Esophagus muscularis mucosa (tissue), 4 donors: Measurements from ENCODE around the gene TNNT2. TPM values are rescaled to one million over a fixed set of nuclear protein-coding genes. Genes with fewer than 3 reads are reported as not detected.

Experiments used
- DNase-seq: peaks from one replicate; pipeline ENCODE4 v3.0.0-alpha.2; 2017; ENCODE audit errors: extremely low spot score
- H3K27ac ChIP-seq, 4 donors: fragments of 200-600 bp; sonication (generic); replicated peaks in 1 of 4; 1 replicate in 3 of 4; 2 replicates in 1 of 4; pipeline ENCODE4 v1.5.1; 2016 to 2019; ENCODE audit warnings: mild to moderate bottlenecking in 1 of 4
- H3K27me3 ChIP-seq, 4 donors: fragments of 200-600 bp; sonication (generic); one replicate each; pipeline versions ENCODE4 v1.5.1 to v1.6.0; 2016 to 2019
- H3K36me3 ChIP-seq, 4 donors: fragments of 200-600 bp; sonication (generic); one replicate each; pipeline ENCODE4 v1.5.1; 2016 to 2019
- H3K4me1 ChIP-seq, 4 donors: fragments of 200-600 bp; sonication (generic); one replicate each; pipeline ENCODE4 v1.5.1; 2016 to 2019
- H3K4me3 ChIP-seq, 4 donors: fragments of 200-600 bp; sonication (generic); 1 replicate in 2 of 4; 2 replicates in 2 of 4; pipeline ENCODE4 v1.5.1; 2016 to 2019; ENCODE audit warnings: mild to moderate bottlenecking in 4 of 4, moderate library complexity in 1 of 4
- H3K9me3 ChIP-seq, 4 donors: fragments of 200-600 bp; sonication (generic); 1 replicate in 3 of 4; 2 replicates in 1 of 4; pipeline ENCODE4 v1.5.1; 2016 to 2019
- EP300 ChIP-seq: sonication (generic); formaldehyde crosslinking; IDR thresholded peaks from one replicate; pipeline ENCODE4 v1.6.1; 2017; ENCODE audit warnings: antibody characterized with exemption
- POLR2A ChIP-seq: fragments of 450-650 bp; IDR thresholded peaks from one replicate; pipeline ENCODE4 v1.6.1; 2017; ENCODE audit warnings: antibody characterized with exemption, moderate library complexity, mild to moderate bottlenecking, low read depth
- POLR2AphosphoS5 ChIP-seq, 2 donors: sonication (generic); formaldehyde crosslinking; IDR thresholded peaks; one replicate each; pipeline ENCODE4 v1.6.1; 2017; ENCODE audit warnings: antibody characterized with exemption in 2 of 2
- WGBS: methylation state at CpG from one replicate; pipeline ENCODE4 v1.1.5; 2018; 5-methylcytosine and 5-hydroxymethylcytosine counted together
- intact Hi-C: fragments of 100-400 bp; cut with DNase I; formaldehyde crosslinking; loops from one replicate; pipeline ENCODE4 v1.15.1; 2023
- total RNA-seq, 4 donors: library from RNA; depleted of rRNA; stranded (reverse); fragments of >200 nt; gene quantifications; one replicate each; pipeline versions ENCODE4 v1.1.0 to v1.2.1, GENCODE V29; 2016
- TF ChIP-seq, protein P1 (sequence below), 3 experiments: fragments of 200-600 bp in 2 of 3; fragments of 450-650 bp in 1 of 3; sonication (generic) in 2 of 3; IDR thresholded peaks; one replicate each; pipeline ENCODE4 v1.5.1; 2017 to 2019; ENCODE audit warnings: antibody characterized with exemption in 3 of 3, mild to moderate bottlenecking in 2 of 3, moderate library complexity in 1 of 3

The TNNT2 gene
- total RNA-seq, 4 donors from 2014 or later = 0.83 to 2.0 TPM; not detected in 2

- intact Hi-C loops = loop anchor here (5.0 kb wide), 1 partner anchor 153 kb away; no protein-coding TSS in a partner anchor
- Histone ChIP-seq H3K27me3 (peaks cover 0 to 20% (median 5%) of the 10 kb centered on the region in 4 donors), H3K4me1 (no peaks in the 10 kb centered on the region), H3K27ac (no peak overlapping the region), H3K36me3 (no peaks in the 10 kb centered on the region), H3K4me3 (no peak overlapping the region), H3K9me3 (no peaks in the 10 kb centered on the region)
- no peak for TF ChIP-seq POLR2A
- TF ChIP-seq, protein P1, sequence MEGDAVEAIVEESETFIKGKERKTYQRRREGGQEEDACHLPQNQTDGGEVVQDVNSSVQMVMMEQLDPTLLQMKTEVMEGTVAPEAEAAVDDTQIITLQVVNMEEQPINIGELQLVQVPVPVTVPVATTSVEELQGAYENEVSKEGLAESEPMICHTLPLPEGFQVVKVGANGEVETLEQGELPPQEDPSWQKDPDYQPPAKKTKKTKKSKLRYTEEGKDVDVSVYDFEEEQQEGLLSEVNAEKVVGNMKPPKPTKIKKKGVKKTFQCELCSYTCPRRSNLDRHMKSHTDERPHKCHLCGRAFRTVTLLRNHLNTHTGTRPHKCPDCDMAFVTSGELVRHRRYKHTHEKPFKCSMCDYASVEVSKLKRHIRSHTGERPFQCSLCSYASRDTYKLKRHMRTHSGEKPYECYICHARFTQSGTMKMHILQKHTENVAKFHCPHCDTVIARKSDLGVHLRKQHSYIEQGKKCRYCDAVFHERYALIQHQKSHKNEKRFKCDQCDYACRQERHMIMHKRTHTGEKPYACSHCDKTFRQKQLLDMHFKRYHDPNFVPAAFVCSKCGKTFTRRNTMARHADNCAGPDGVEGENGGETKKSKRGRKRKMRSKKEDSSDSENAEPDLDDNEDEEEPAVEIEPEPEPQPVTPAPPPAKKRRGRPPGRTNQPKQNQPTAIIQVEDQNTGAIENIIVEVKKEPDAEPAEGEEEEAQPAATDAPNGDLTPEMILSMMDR (IDR thresholded peaks at IDR 0.05) = no peak
- DNase-seq = no peak
- WGBS = 92% methylated on average over 7 of the region's 11 CpGs
Observed at GRCh38 chr1:201404722-201405483, 27.4 kb upstream of the TNNT2 start.

DNA sequence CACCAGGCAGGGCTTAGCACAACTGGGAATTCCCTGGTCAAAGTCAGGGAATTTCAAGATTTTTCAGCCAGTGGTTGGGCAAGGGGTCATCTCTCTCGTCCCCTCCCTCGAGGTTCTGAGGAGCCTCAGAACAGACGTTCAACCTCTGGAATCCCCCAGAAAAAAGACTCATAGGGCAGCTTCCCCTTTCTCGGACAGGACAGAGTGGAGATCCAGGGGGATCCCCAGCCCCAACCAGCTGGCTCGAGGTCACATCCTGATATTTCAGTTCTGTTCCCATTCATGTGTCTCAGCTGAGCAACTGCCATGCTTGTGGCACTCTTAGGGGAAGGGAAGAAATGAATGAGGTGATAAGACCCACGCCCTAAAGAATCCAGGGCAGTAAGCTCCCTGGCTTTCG, 26.6 kb upstream of the TNNT2 start:
- DNase-seq = no peak
- WGBS = 75% methylated on average over 7 of the region's 7 CpGs
- TF ChIP-seq, protein P1 (IDR thresholded peaks at IDR 0.05) = no peak
- TF ChIP-seq EP300 (no peak), POLR2AphosphoS5 (IDR thresholded peaks at IDR 0.05) (no peak), POLR2A (no peak)
- Histone ChIP-seq H3K27me3 (peaks cover 0 to 29% (median 13%) of the 10 kb centered on the region in 4 donors), H3K27ac (no peak overlapping the region), H3K36me3 (no peaks in the 10 kb centered on the region), H3K4me1 (peaks cover 4 to 7% (median 7%) of the 10 kb centered on the region in 4 donors), H3K9me3 (no peaks in the 10 kb centered on the region), H3K4me3 (no peak overlapping the region)
- intact Hi-C loops = no loop called here

DNA sequence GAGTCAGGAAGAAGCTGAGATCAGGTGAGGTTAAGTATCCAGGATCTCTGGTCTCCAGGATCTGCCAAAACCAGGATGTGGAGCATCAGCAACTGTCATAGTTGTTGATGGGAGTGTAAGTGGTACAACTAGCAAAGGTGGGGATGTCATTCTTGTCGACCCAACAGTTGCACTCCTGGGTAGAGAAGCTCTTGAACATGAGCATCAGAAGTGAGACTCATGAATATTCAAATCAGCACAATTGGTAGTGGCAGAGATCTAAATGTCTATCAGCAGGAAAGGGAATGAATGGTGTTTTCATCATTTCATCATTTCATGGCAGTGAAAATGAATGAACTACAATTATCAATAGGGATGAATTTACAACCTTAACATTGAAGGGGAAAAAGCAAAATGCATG, 25.9 kb upstream of the TNNT2 start:
- no peak overlapping the region for H3K27ac ChIP-seq
- H3K4me1 ChIP-seq = peaks cover 4 to 11% (median 9%) of the 10 kb centered on the region in 4 donors
- TF ChIP-seq EP300 = no peak
- WGBS = 54% methylated on average over 1 of the region's 1 CpG
- no peaks in the 10 kb centered on the region for H3K36me3 ChIP-seq
- intact Hi-C loops = no loop called here
- no peak for DNase-seq
- H3K4me3 ChIP-seq = no peak overlapping the region
- H3K9me3 ChIP-seq = no peaks in the 10 kb centered on the region
- peaks cover 0 to 36% (median 19%) of the 10 kb centered on the region in 4 donors for H3K27me3 ChIP-seq

- Histone ChIP-seq H3K36me3 (no peaks in the 10 kb centered on the region), H3K27ac (no peak overlapping the region), H3K9me3 (no peaks in the 10 kb centered on the region), H3K4me1 (peaks cover 4 to 11% (median 9%) of the 10 kb centered on the region in 4 donors), H3K4me3 (no peak overlapping the region), H3K27me3 (peaks cover 0 to 52% (median 20%) of the 10 kb centered on the region in 4 donors)
- TF ChIP-seq EP300 = no peak
- no peak for TF ChIP-seq POLR2A
- TF ChIP-seq, protein P1 (IDR thresholded peaks at IDR 0.05) = no peak
- TF ChIP-seq POLR2AphosphoS5 (IDR thresholded peaks at IDR 0.05) = no peak
- intact Hi-C loops = no loop called here
- WGBS = 80% methylated on average over 2 of the region's 2 CpGs
- DNase-seq = no peak
Observed at GRCh38 chr1:201401700-201402099, 24.2 kb upstream of the TNNT2 start.

GRCh38 chr1:201400852-201401230, 23.4 kb upstream of the TNNT2 start:
- intact Hi-C loops = no loop called here
- H3K27ac ChIP-seq = no peak overlapping the region
- H3K36me3 ChIP-seq = no peaks in the 10 kb centered on the region
- no peak overlapping the region for H3K4me3 ChIP-seq
- no peaks in the 10 kb centered on the region for H3K9me3 ChIP-seq
- no peak for DNase-seq
- TF ChIP-seq, protein P1 (IDR thresholded peaks at IDR 0.05) = no peak
- TF ChIP-seq POLR2A = no peak
- TF ChIP-seq EP300 = no peak
- TF ChIP-seq POLR2AphosphoS5 (IDR thresholded peaks at IDR 0.05) = no peak
- WGBS = 85% methylated on average over 2 of the region's 2 CpGs
- peaks cover 4 to 11% (median 9%) of the 10 kb centered on the region in 4 donors for H3K4me1 ChIP-seq
- peaks cover 0 to 52% (median 20%) of the 10 kb centered on the region in 4 donors for H3K27me3 ChIP-seq
